ENCODE results near the gene SP140.
"Not testable (repeated sequence)": the region's sequence is repeated elsewhere in the genome, so short reads cannot be mapped to it uniquely, and the experiment has no call there.

Gene SP140

GRCh38 chr2:230226051-230226551 lies 565 bp downstream of the SP140 start:
- no peak for DNase-seq

GRCh38 chr2:230227216-230227615 lies 1.7 kb downstream of the SP140 start:
- no peak for DNase-seq

- DNase-seq, result no peak
These were observed 4.6 kb downstream of the SP140 start for GRCh38 chr2:230230087-230230486.

GRCh38 chr2:230230496-230231200 lies 5.1 kb downstream of the SP140 start:
- no peak for DNase-seq

- no peak for DNase-seq
These were observed 5.7 kb downstream of the SP140 start for GRCh38 chr2:230231251-230231650.

GRCh38 chr2:230234122-230234722 lies 8.7 kb downstream of the SP140 start:
- no peak for DNase-seq

- no peak for DNase-seq
These were observed 9.3 kb downstream of the SP140 start for GRCh38 chr2:230234845-230235244.

- DNase-seq, result no peak
These were observed 18.7 kb downstream of the SP140 start for GRCh38 chr2:230244211-230244610.

GRCh38 chr2:230246206-230246605 lies 20.7 kb downstream of the SP140 start:
- DNase-seq, result no peak

- no peak for DNase-seq
These were observed 24.7 kb downstream of the SP140 start for GRCh38 chr2:230250231-230250630.

GRCh38 chr2:230254152-230254881 lies 28.8 kb downstream of the SP140 start:
- no peak for DNase-seq

- DNase-seq, result no peak
These were observed 31.3 kb downstream of the SP140 start for GRCh38 chr2:230256733-230257332.

- DNase-seq, result no peak
These were observed 32.9 kb downstream of the SP140 start for GRCh38 chr2:230258483-230258882.

- no peak for DNase-seq
These were observed 36.7 kb downstream of the SP140 start for GRCh38 chr2:230262246-230262645.

GRCh38 chr2:230264945-230265344 lies 39.4 kb downstream of the SP140 start:
- DNase-seq, result not testable (repeated sequence)

- DNase-seq, result no peak
These were observed 41.1 kb downstream of the SP140 start for GRCh38 chr2:230266638-230267037.

- DNase-seq, result no peak
These were observed 41.5 kb downstream of the SP140 start for GRCh38 chr2:230267059-230267458.

- DNase-seq, result no peak
These were observed 42.0 kb downstream of the SP140 start for GRCh38 chr2:230267556-230267955.

GRCh38 chr2:230268606-230269243 lies 43.2 kb downstream of the SP140 start:
- DNase-seq, result no peak

GRCh38 chr2:230269715-230270114 lies 44.2 kb downstream of the SP140 start:
- no peak for DNase-seq

- DNase-seq, result no peak
These were observed 57.4 kb downstream of the SP140 start for GRCh38 chr2:230282936-230283335.

- DNase-seq, result no peak
These were observed 60.5 kb downstream of the SP140 start for GRCh38 chr2:230286048-230286447.

- DNase-seq, result not testable (repeated sequence)
These were observed 63.8 kb downstream of the SP140 start for GRCh38 chr2:230289311-230289710.
